IPS-15b (cell line): ENCODE results near the gene JPT2.

Experiments
- H3K27me3 ChIP-seq: one replicate; pipeline ENCODE4 v1.6.1; 2013; ENCODE audit warnings: low read length; ENCODE audit not compliant: control insufficient read depth, insufficient read depth
- H3K36me3 ChIP-seq: one replicate; pipeline ENCODE4 v1.6.1; 2013; ENCODE audit warnings: low read length; ENCODE audit not compliant: control insufficient read depth, insufficient read depth
- H3K4me1 ChIP-seq: one replicate; pipeline ENCODE4 v1.6.1; 2013; ENCODE audit warnings: mild to moderate bottlenecking, low read length; ENCODE audit not compliant: control insufficient read depth, insufficient read depth
- H3K4me3 ChIP-seq: one replicate; pipeline ENCODE4 v1.5.1; 2013; ENCODE audit warnings: low read depth, low read length
- H3K9ac ChIP-seq: one replicate; pipeline ENCODE4 v1.6.1; 2013; ENCODE audit warnings: low read depth, mild to moderate bottlenecking, low read length
- H3K9me3 ChIP-seq: one replicate; pipeline ENCODE4 v1.6.1; 2013; ENCODE audit warnings: mild to moderate bottlenecking, low read length; ENCODE audit not compliant: control insufficient read depth, insufficient read depth

Gene JPT2

DNA sequence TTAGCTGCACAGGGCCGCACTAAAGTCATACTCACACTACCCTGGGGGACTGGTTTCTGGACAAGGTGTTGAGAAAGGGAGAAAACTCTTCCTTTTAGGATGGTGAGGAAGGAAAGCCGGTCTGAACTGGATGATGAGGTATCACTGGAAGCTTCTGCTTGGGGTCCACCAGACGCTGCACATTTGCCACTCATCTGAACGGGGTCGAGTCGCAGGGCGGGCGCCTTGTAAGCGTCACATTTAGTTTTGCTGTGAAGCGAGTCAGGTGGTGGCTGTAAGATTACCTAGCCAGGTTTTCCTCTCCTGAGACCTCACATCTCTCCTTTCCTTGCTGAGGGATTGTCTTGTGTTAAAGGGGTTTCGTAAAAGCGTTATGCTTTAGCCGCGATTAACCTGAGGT, 2.3 kb downstream of the JPT2 start:
- Histone ChIP-seq H3K9ac (peak overlapping the region; percentile 8), H3K27me3 (no peaks in the 10 kb centered on the region), H3K36me3 (peaks cover 10% of the 10 kb centered on the region), H3K9me3 (no peaks in the 10 kb centered on the region), H3K4me3 (peak overlapping the region; percentile 91), H3K4me1 (peaks cover 8% of the 10 kb centered on the region)

DNA sequence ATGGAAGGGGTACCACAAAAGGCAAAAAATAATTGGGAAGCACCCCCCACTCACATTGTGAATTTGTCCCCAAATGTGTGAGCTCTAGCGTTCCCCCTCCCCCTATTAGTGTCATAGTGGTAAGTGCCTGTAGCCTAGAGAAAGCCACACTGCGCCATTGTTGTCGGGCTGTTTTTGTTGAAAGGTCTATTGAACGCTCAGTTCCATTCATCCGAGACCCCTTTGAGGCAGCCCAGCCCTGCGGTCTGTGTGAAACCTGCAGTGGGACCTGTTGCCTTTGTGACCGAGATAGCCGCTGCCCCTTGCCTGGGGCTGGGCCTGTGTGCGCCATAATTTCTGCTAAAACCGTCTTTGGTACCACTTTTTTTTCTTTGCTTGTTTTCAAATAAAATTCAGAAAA, 3.0 kb downstream of the JPT2 start:
- Histone ChIP-seq H3K36me3 (peaks cover 8% of the 10 kb centered on the region), H3K4me3 (no peak overlapping the region), H3K4me1 (peaks cover 8% of the 10 kb centered on the region), H3K27me3 (no peaks in the 10 kb centered on the region), H3K9ac (peak overlapping the region; percentile 18), H3K9me3 (no peaks in the 10 kb centered on the region)

DNA sequence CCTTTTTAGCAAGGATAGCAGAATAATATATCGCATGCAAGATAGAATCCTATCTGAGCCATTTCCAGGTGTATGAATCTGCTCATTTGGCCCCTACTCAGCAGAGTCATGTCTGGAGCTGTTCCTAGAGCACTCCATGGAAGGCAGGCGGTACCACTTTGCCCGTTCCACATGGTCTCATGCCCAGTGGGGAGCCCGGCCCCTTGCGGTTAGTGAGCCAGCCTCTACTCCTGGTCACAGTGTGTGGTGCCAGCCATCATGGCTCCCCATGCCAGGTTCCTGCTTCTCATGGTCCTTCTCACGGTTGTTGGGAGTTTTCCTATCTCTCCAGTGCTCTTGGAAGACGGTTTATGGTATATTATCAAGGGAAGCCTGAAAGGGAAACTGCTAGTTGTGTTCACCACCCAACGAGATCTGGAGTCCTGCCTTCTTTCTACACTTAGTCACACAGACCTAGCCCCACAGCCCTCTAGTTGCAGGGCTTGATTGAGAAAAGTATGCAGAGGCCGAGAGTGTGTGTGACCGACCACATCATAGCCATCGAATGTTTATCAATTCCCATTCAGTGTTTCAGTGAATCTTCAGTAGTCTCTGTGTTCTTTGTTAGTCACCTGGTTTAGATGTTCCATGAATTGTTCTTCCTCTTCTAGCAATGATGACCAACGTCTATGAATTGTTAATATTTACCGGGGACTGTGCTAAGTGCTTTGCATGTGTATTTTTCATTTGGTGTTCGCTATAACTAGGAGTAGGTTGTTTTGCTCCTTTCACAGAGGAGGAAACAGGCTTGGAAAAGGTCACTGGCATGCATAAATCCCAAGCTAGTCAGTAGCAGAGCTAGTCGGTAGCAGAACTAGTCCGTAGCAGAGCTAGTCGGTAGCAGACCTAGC, 9.6 kb downstream of the JPT2 start:
- Histone ChIP-seq H3K36me3 (peaks cover 40% of the 10 kb centered on the region), H3K27me3 (no peaks in the 10 kb centered on the region), H3K4me1 (no peaks in the 10 kb centered on the region), H3K9ac (no peak overlapping the region), H3K4me3 (no peak overlapping the region), H3K9me3 (no peaks in the 10 kb centered on the region)

DNA sequence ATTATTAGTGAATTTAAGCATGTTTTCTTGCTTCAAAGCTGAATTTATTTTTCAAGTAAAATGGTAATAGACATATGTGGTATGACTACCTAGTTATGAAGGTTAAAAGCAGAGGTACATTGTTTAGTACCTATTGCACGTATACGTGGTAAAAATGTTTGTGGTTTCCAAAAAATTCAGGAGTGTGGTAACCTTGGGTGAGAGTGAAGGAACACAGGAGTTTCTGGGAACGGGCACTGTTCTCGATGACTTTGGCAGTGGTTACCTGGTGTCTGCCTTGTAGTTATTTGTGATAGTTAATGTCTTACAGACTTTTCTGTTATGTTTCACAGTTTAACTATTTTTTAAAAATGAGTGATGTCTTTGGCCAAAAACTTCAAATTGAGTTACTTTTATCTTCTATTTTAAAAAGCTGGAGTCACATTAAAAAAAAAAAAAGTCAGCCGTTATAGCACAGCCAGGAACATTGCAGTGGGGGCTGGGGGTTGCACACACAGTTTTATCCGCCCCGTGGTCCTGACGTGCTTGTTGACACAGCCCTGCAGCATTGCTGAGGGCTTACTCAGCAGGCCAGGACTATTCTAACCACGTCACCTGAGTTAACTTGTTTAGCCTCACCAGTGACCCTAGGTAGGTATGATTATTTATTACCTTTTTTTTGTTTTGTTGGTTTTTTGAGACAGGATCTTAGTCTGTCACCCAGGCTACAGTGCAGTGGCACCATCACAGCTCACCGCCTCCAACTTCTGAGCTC, 10.9 kb downstream of the JPT2 start:
- no peaks in the 10 kb centered on the region for H3K27me3 ChIP-seq
- H3K4me3 ChIP-seq = no peak overlapping the region
- no peaks in the 10 kb centered on the region for H3K9me3 ChIP-seq
- no peaks in the 10 kb centered on the region for H3K4me1 ChIP-seq
- peaks cover 43% of the 10 kb centered on the region for H3K36me3 ChIP-seq
- no peak overlapping the region for H3K9ac ChIP-seq

DNA sequence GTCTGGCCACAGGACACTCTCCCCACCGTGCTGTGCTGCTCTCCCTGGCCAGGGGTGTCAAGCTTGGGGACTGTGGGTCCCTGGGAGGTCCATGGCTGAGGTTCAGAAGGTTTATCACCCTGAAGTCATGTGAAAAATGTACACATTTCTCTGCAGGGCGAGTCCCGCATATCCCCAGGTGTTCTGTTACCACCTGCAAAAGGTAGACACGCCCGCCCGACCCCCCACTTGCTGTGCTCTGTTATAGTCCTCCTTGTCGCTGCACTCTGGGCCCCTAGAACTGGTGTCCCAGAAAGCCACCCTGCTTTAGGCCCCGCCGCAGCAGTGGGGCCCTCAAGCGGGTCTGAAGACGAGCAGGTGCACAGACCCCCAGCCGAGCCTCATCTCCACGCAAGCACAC, 11.8 kb downstream of the JPT2 start:
- H3K4me1 ChIP-seq = no peaks in the 10 kb centered on the region
- no peak overlapping the region for H3K9ac ChIP-seq
- H3K36me3 ChIP-seq = peaks cover 45% of the 10 kb centered on the region

DNA sequence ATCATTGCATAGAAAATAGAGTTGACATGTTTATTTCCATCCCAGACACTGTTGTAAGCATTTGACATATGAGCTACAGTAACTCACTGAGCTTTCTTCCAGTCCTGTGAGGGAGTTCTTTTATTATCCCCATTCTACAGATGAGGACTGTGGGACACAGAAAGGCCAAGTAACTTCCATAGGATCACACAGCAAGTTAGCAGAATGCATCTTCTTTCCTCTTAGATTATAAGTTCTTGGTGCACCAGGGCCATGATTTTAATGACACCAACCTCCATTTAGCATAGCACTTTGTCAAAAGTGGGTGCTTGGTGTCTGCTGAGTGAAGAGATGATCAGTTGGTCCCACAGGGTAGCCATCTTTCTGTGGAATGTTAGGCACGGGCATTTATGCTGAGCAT, 12.7 kb downstream of the JPT2 start:
- Histone ChIP-seq H3K9ac (no peak overlapping the region), H3K4me3 (no peak overlapping the region), H3K4me1 (no peaks in the 10 kb centered on the region), H3K36me3 (peaks cover 43% of the 10 kb centered on the region), H3K9me3 (no peaks in the 10 kb centered on the region), H3K27me3 (no peaks in the 10 kb centered on the region)

More for the DNA sequence above, 11.8 kb downstream of the JPT2 start:
- Histone ChIP-seq H3K4me3 (no peak overlapping the region), H3K9me3 (no peaks in the 10 kb centered on the region), H3K27me3 (no peaks in the 10 kb centered on the region)

DNA sequence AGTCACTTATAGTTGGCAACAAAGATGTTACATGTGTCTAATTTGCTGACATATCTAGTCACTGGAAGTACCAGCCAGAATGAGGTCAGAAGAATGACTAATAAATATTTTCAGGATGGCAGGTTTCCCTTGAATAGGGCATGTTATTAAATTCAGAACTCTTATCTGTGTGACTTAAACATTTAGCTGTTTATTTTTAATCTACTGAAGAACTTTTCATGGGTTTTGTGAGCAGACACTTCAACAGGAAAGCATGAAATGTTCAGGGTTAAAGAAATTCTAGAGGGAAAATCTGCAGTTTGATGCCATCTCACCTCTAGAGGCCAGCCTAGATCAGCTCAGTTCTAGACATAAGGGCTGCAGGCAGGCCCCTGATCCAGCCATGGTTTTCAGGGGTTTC, 13.2 kb downstream of the JPT2 start:
- H3K36me3 ChIP-seq = peaks cover 40% of the 10 kb centered on the region

DNA sequence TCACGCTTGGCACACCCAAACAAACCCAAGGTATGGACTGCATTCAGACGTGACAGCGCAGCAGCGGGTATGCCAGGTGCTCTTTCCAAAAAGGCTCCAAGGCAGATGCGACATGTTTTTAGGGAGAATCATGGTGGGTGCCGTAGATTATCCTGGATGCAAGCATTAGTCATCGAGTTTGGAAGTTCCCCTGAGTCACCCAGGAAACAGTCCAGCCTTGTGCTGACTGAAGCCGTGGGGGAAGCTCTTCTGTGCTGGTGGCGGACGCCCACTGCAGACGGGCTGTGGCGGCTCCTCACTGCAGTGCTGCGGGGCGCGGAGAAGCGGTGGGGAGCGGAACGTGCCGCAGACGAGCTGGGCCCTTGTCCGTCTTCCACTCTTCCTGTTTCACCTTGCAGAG, 13.9 kb downstream of the JPT2 start:
- no peaks in the 10 kb centered on the region for H3K4me1 ChIP-seq
- H3K36me3 ChIP-seq = peaks cover 38% of the 10 kb centered on the region
- no peaks in the 10 kb centered on the region for H3K27me3 ChIP-seq
- no peak overlapping the region for H3K9ac ChIP-seq
- H3K4me3 ChIP-seq = no peak overlapping the region
- H3K9me3 ChIP-seq = no peaks in the 10 kb centered on the region

More for the DNA sequence above, 13.2 kb downstream of the JPT2 start:
- Histone ChIP-seq H3K4me3 (no peak overlapping the region), H3K27me3 (no peaks in the 10 kb centered on the region), H3K9me3 (no peaks in the 10 kb centered on the region), H3K9ac (no peak overlapping the region), H3K4me1 (no peaks in the 10 kb centered on the region)

DNA sequence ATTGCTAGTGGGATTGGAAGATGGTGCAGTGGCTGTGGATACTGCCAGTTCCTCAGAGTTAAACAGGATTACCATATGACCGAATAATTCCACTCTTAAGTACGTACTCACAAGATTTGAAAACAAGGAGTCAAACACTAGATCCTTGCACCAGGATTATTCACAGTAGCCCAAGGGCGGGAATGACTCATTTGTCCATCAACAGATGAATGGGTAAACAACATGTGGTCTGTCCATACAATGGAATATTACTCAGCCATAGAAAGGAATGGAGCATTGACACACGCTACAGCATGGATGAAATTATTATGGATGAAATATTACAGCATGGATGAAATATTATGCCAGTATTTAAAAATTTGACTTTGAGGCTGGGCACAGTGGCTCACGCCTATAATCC, 18.8 kb downstream of the JPT2 start:
- Histone ChIP-seq H3K9me3 (no peaks in the 10 kb centered on the region), H3K4me1 (no peaks in the 10 kb centered on the region), H3K9ac (no peak overlapping the region), H3K4me3 (no peak overlapping the region), H3K27me3 (no peaks in the 10 kb centered on the region), H3K36me3 (peaks cover 34% of the 10 kb centered on the region)

DNA sequence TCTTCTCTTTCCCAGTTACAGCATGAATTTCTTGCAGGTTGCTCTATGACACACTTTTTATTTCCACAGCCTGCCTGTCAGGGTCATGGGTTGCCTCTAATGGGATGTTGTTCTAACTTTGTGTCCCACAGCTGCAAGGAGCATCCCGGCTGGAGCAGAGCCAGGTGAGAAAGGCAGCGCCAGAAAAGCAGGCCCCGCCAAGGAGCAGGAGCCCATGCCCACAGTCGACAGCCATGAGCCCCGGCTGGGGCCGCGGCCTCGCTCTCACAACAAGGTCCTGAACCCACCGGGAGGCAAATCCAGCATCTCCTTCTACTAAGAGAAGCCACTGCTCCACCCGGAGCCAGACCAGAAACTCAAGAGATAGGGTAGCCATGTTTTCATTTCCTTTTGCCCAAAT, 20.6 kb downstream of the JPT2 start:
- Histone ChIP-seq H3K9me3 (no peaks in the 10 kb centered on the region), H3K9ac (no peak overlapping the region), H3K27me3 (no peaks in the 10 kb centered on the region), H3K4me1 (no peaks in the 10 kb centered on the region), H3K36me3 (peaks cover 31% of the 10 kb centered on the region), H3K4me3 (no peak overlapping the region)

DNA sequence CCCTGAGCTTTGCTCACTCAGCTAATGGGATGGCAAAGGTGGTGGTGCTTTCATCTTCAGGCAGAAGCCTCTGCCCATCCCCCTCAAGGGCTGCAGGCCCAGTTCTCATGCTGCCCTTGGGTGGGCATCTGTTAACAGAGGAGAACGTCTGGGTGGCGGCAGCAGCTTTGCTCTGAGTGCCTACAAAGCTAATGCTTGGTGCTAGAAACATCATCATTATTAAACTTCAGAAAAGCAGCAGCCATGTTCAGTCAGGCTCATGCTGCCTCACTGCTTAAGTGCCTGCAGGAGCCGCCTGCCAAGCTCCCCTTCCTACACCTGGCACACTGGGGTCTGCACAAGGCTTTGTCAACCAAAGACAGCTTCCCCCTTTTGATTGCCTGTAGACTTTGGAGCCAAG, 22.2 kb downstream of the JPT2 start:
- peaks cover 27% of the 10 kb centered on the region for H3K36me3 ChIP-seq
- H3K9me3 ChIP-seq = no peaks in the 10 kb centered on the region
- H3K9ac ChIP-seq = no peak overlapping the region
- no peaks in the 10 kb centered on the region for H3K27me3 ChIP-seq
- no peak overlapping the region for H3K4me3 ChIP-seq
- H3K4me1 ChIP-seq = no peaks in the 10 kb centered on the region
